Medulla oblongata (tissue), 1 donor: ENCODE data around the gene SLC24A2.

ENCODE experiments used
- DNase-seq: peaks from one replicate; pipeline ENCODE4 v3.0.0-alpha.2; 2015; ENCODE audit errors: extremely low spot score

Gene SLC24A2

GRCh38 chr9:19759066-19759465 lies 29.8 kb downstream of the SLC24A2 start:
- no peak for DNase-seq

- DNase-seq: no peak
Measured at GRCh38 chr9:19757745-19758144, 31.1 kb downstream of the SLC24A2 start.

GRCh38 chr9:19754921-19755320 lies 33.9 kb downstream of the SLC24A2 start:
- DNase-seq: no peak

- DNase-seq: no peak
Measured at GRCh38 chr9:19748278-19749126, 40.3 kb downstream of the SLC24A2 start.

- no peak for DNase-seq
Measured at GRCh38 chr9:19746223-19746622, 42.6 kb downstream of the SLC24A2 start.

- no peak for DNase-seq
Measured at GRCh38 chr9:19741178-19741577, 47.7 kb downstream of the SLC24A2 start.
